Left ventricle myocardium inferior (tissue), 1 donor: Measurements from ENCODE around the gene VIPR2. TPM values are rescaled to one million over a fixed set of nuclear protein-coding genes. Genes with fewer than 3 reads are reported as not detected.
"Not testable (repeated sequence)": the region's sequence is repeated elsewhere in the genome, so short reads cannot be mapped to it uniquely, and the experiment has no call there.

ENCODE experiments used
- DNase-seq: peaks from one replicate; pipeline ENCODE4 v3.0.0-alpha.2; 2020
- H3K27ac ChIP-seq: fragments of 200-600 bp; replicated peaks from 2 replicates; pipeline ENCODE4 v1.8.0; 2021
- H3K27me3 ChIP-seq: fragments of 200-600 bp; 2 replicates; pipeline ENCODE4 v1.8.0; 2021; ENCODE audit warnings: low read depth
- H3K36me3 ChIP-seq: fragments of 200-600 bp; 2 replicates; pipeline ENCODE4 v1.8.0; 2021
- H3K4me1 ChIP-seq: fragments of 200-600 bp; 2 replicates; pipeline ENCODE4 v1.8.0; 2021
- H3K4me3 ChIP-seq: fragments of 200-600 bp; 2 replicates; pipeline ENCODE4 v1.8.0; 2021; ENCODE audit warnings: mild to moderate bottlenecking, moderate library complexity
- H3K9me3 ChIP-seq: fragments of 200-600 bp; replicated peaks from 2 replicates; pipeline ENCODE4 v1.8.0; 2021
- CTCF ChIP-seq: fragments of 200-600 bp; IDR thresholded peaks from 2 replicates; pipeline ENCODE4 v1.8.0; 2021; ENCODE audit warnings: antibody characterized with exemption, mild to moderate bottlenecking, borderline replicate concordance
- intact Hi-C: fragments of 100-400 bp; cut with micrococcal nuclease; formaldehyde crosslinking; loops from one replicate; pipeline ENCODE4 v1.11.0; 2022
- total RNA-seq: library from RNA; stranded (reverse); fragmentation: NEBNext Ultra II Directional; extraction: Animal tissue kit (Norgen Biotek cat#: 25700); gene quantifications from one replicate; pipeline ENCODE4 v1.2.1, GENCODE V29; 2021
- donor health status: DM: no; HTN: yes; CAD: no; lungs with severe emphysema.

The VIPR2 gene
- total RNA-seq, 1 donor from 2014 or later: 17.5 TPM

- Histone ChIP-seq H3K4me3 (no peak overlapping the region), H3K27ac (no peak overlapping the region), H3K36me3 (no peaks in the 10 kb centered on the region), H3K27me3 (peaks cover 4% of the 10 kb centered on the region), H3K4me1 (no peaks in the 10 kb centered on the region), H3K9me3 (peaks cover 15% of the 10 kb centered on the region)
- no peak for DNase-seq
- no peak for TF ChIP-seq CTCF
- intact Hi-C loops: no loop called here
Observed at GRCh38 chr7:159169391-159169790, 24.7 kb upstream of the VIPR2 start.

- Histone ChIP-seq H3K27me3 (peaks cover 4% of the 10 kb centered on the region), H3K4me1 (no peaks in the 10 kb centered on the region), H3K36me3 (no peaks in the 10 kb centered on the region), H3K4me3 (no peak overlapping the region), H3K9me3 (no peaks in the 10 kb centered on the region), H3K27ac (no peak overlapping the region)
- intact Hi-C loops: no loop called here
- no peak for DNase-seq
- no peak for TF ChIP-seq CTCF
Observed at GRCh38 chr7:159167139-159167538, 22.5 kb upstream of the VIPR2 start.

GRCh38 chr7:159166530-159166929 lies 21.9 kb upstream of the VIPR2 start:
- no peaks in the 10 kb centered on the region for H3K4me1 ChIP-seq
- no peak overlapping the region for H3K27ac ChIP-seq
- DNase-seq: no peak
- peaks cover 4% of the 10 kb centered on the region for H3K27me3 ChIP-seq
- H3K4me3 ChIP-seq: no peak overlapping the region
- no peak for TF ChIP-seq CTCF
- H3K9me3 ChIP-seq: no peaks in the 10 kb centered on the region
- intact Hi-C loops: no loop called here
- H3K36me3 ChIP-seq: no peaks in the 10 kb centered on the region

GRCh38 chr7:159165352-159165751 lies 20.7 kb upstream of the VIPR2 start:
- H3K4me1 ChIP-seq: no peaks in the 10 kb centered on the region
- no peak for DNase-seq
- H3K36me3 ChIP-seq: no peaks in the 10 kb centered on the region
- no peaks in the 10 kb centered on the region for H3K9me3 ChIP-seq
- intact Hi-C loops: no loop called here
- H3K27ac ChIP-seq: no peak overlapping the region
- no peak overlapping the region for H3K4me3 ChIP-seq
- peaks cover 4% of the 10 kb centered on the region for H3K27me3 ChIP-seq
- no peak for TF ChIP-seq CTCF

GRCh38 chr7:159163703-159164301 lies 19.1 kb upstream of the VIPR2 start:
- H3K36me3 ChIP-seq, H3K27me3 ChIP-seq, H3K4me1 ChIP-seq, DNase-seq, H3K4me3 ChIP-seq, H3K9me3 ChIP-seq, H3K27ac ChIP-seq, intact Hi-C loops: not testable (repeated sequence)

- DNase-seq, H3K9me3 ChIP-seq, H3K4me1 ChIP-seq, intact Hi-C loops, H3K27ac ChIP-seq, H3K36me3 ChIP-seq, H3K4me3 ChIP-seq: not testable (repeated sequence)
- H3K27me3 ChIP-seq: peaks cover 14% of the 10 kb centered on the region
Observed at GRCh38 chr7:159162050-159162626, 17.5 kb upstream of the VIPR2 start.
